Retinal pigment epithelial cell (primary cell): ENCODE results near the gene DDX1.

ENCODE experiments used
- DNase-seq: peaks from one replicate; pipeline ENCODE4 v3.0.0-alpha.2; 2010; ENCODE audit warnings: low read depth
- H3K4me3 ChIP-seq: 2 replicates; pipeline ENCODE4 v1.5.1; 2011; ENCODE audit warnings: mild to moderate bottlenecking, low read length, control low read depth, moderate library complexity
- TF ChIP-seq, protein P1 (sequence below): conservative IDR thresholded peaks from 2 replicates; pipeline ENCODE4 v1.5.1; 2011; ENCODE audit warnings: low read depth, low read length, control low read depth, inconsistent platforms

The DDX1 gene

GRCh38 chr2:15548974-15549373, 42.7 kb upstream of the DDX1 start:
- TF ChIP-seq, protein P1, sequence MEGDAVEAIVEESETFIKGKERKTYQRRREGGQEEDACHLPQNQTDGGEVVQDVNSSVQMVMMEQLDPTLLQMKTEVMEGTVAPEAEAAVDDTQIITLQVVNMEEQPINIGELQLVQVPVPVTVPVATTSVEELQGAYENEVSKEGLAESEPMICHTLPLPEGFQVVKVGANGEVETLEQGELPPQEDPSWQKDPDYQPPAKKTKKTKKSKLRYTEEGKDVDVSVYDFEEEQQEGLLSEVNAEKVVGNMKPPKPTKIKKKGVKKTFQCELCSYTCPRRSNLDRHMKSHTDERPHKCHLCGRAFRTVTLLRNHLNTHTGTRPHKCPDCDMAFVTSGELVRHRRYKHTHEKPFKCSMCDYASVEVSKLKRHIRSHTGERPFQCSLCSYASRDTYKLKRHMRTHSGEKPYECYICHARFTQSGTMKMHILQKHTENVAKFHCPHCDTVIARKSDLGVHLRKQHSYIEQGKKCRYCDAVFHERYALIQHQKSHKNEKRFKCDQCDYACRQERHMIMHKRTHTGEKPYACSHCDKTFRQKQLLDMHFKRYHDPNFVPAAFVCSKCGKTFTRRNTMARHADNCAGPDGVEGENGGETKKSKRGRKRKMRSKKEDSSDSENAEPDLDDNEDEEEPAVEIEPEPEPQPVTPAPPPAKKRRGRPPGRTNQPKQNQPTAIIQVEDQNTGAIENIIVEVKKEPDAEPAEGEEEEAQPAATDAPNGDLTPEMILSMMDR, result no peak
- DNase-seq, result no peak
- H3K4me3 ChIP-seq, result no peak overlapping the region

GRCh38 chr2:15553519-15553918, 38.1 kb upstream of the DDX1 start:
- DNase-seq, result no peak
- TF ChIP-seq, protein P1, result no peak
- H3K4me3 ChIP-seq, result no peak overlapping the region

- TF ChIP-seq, protein P1, result no peak
- no peak for DNase-seq
- H3K4me3 ChIP-seq, result no peak overlapping the region
These were observed 37.7 kb upstream of the DDX1 start for GRCh38 chr2:15553951-15554350.

DNA sequence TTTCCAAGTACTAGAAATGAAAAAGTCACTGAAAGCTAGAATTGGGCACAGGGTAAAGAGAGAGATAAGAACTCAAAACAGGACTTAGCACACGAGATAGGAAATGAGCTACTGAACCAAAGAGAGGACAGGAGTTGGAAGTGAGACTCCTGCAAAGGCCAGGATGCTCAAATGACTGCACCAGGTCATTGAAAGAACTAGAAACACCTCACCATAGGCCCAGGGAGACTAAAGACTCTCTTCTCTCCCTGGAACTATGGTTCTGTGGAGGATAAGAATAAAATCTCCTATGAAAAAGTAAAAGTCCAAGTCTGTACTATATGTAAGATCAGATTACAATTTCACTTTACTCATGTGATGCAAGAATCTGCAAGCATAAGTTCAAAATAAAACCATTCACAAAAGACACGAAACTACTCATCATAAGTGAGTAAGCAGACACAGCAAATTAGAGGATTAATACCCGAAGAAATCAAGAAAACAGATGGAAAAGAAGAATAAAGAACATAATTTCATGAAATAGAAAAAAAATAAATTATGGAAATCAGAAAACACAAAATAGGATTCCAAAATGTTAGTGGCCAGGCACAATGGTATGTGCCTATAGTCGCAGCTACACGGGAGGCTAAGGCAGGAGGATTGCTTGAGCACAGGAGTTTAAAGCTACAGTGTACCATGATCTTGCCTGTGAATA, 37.0 kb upstream of the DDX1 start:
- TF ChIP-seq, protein P1, result no peak
- no peak overlapping the region for H3K4me3 ChIP-seq
- no peak for DNase-seq

DNA sequence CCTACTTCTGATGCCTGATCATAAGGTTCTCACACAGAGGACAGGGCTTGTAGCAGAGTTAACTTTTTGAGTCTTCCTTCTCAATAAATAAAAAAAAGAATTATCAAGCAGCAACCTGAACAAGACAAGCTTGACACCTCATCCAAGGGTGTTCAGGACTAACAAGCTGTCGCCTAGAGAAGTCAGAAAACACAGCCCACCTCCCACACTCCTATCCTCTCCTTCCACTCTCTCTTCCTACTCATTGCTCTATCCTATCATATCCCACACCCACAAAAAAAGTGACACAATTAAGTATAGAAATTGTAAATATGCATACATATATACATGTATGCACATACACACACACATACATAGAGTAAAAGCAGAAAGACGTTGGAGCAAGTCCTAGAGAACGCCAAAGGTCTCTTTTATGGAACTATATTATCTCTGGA, 35.9 kb upstream of the DDX1 start:
- DNase-seq, result no peak
- TF ChIP-seq, protein P1, result no peak
- no peak overlapping the region for H3K4me3 ChIP-seq

DNA sequence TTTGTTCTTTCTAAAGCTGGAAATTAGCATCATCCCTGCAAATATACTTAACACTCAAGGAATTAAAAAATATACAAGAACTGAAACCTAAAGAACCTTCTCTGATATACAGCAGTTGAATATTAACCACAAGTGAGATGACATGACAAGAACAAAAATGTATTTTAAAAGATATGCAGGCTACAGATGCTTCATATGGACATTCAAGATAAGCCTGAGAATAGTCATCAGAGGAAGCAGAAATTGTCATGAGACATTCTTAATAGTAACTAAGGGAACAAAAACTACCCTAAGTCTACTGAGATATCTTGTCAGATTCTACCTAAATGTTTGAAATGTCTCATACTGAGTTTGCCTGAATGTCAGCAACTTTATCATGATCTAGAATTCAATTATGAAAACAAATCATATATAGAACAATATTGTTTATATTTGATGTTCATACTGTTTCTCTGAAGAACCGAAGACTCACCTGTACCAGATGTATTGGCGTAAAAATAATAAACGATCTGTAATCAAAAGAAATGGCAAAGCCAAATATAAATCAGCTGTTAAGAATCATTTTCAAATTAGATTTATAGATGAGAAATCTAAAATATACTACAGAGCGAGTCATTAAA, 35.2 kb upstream of the DDX1 start:
- TF ChIP-seq, protein P1, result no peak
- DNase-seq, result no peak
- H3K4me3 ChIP-seq, result no peak overlapping the region

DNA sequence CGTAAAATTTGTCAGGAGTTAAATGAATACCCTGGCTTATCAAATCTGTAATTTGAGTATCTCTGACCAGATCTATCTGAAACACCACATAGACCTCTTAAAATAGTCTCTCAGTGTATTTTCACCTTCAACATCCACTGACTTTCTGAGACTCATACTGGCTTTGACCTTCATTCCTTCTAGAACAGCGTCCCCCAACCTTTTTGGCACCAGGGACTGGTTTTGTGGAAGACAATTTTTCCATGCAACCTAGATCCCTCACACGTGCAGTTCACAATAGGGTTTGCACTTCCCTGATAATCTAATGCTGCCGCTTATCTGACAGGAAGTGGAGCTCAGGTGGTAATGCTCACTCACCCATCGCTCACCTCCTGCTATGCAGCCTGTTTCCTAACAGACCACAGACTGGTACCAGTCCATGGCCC, 33.8 kb upstream of the DDX1 start:
- TF ChIP-seq, protein P1, result no peak
- no peak overlapping the region for H3K4me3 ChIP-seq

More for the DNA sequence above, 33.8 kb upstream of the DDX1 start:
- no peak for DNase-seq
